ENCODE results near the gene STARD3. TPM values are rescaled to one million over a fixed set of nuclear protein-coding genes. Genes with fewer than 3 reads are reported as not detected.

Gene STARD3
- total and polyA plus RNA-seq, 12 donors, result 38.6 to 220 (median 93.6) TPM

- 68 to 75% (median 69%) methylated on average over 8 to 23 of the region's 23 CpGs for WGBS, 4 donors
- DNase-seq, result peak in 1 of 7 donors; percentile 64
- no peaks in the 10 kb centered on the region for H3K36me3 ChIP-seq (replicated peaks in 1 of 2)
- peaks cover 19 to 21% of the 10 kb centered on the region in 2 donors for H3K4me1 ChIP-seq (replicated peaks in 1 of 2)
- no peaks in the 10 kb centered on the region for H3K9me3 ChIP-seq (replicated peaks in 1 of 3)
- intact Hi-C loops (cut with DNase I), result loop anchor here in 1 of 2 donors (2.0 kb wide), 1 partner anchor 47 kb away; no protein-coding TSS in a partner anchor
- TF ChIP-seq POLR2A (IDR thresholded peaks at IDR 0.05) (no peak), CTCF (IDR thresholded peaks at IDR 0.05) (no peak)
- peak overlapping the region in 1 of 5 donors; percentile 62 for H3K27ac ChIP-seq
- H3K27me3 ChIP-seq, result peaks cover 23% of the 10 kb centered on the region
- H3K4me3 ChIP-seq, result no peak overlapping the region
These were observed 33.2 kb downstream of the STARD3 start for GRCh38 chr17:39669897-39670735.

- H3K4me1 ChIP-seq (replicated peaks in 1 of 2), result peaks cover 19 to 22% of the 10 kb centered on the region in 2 donors
- H3K36me3 ChIP-seq (replicated peaks in 1 of 2), result no peaks in the 10 kb centered on the region
- peak overlapping the region in 1 of 5 donors; percentile 62 for H3K27ac ChIP-seq
- peak in 1 of 7 donors; percentile 53 for DNase-seq
- peaks cover 23% of the 10 kb centered on the region for H3K27me3 ChIP-seq
- no peak for TF ChIP-seq POLR2A (IDR thresholded peaks at IDR 0.05)
- no peak for TF ChIP-seq CTCF (IDR thresholded peaks at IDR 0.05)
- H3K4me3 ChIP-seq, result no peak overlapping the region
- 36 to 58% (median 43%) methylated on average over 3 to 4 of the region's 4 CpGs for WGBS, 4 donors
- intact Hi-C loops (cut with DNase I), result no loop called here
- H3K9me3 ChIP-seq (replicated peaks in 1 of 3), result no peaks in the 10 kb centered on the region
These were observed 33.8 kb downstream of the STARD3 start for GRCh38 chr17:39670746-39671145.

GRCh38 chr17:39671651-39672521 is 34.9 kb downstream of the STARD3 start:
- WGBS, 4 donors, result 28 to 44% (median 35%) methylated on average over 8 to 19 of the region's 19 CpGs
- Histone ChIP-seq H3K27ac (peak overlapping the region in 1 of 5 donors; percentile 62), H3K4me1 (replicated peaks in 1 of 2) (peaks cover 17 to 19% of the 10 kb centered on the region in 2 donors), H3K4me3 (no peak overlapping the region), H3K36me3 (replicated peaks in 1 of 2) (no peaks in the 10 kb centered on the region), H3K27me3 (peaks cover 23% of the 10 kb centered on the region), H3K9me3 (replicated peaks in 1 of 3) (no peaks in the 10 kb centered on the region)
- TF ChIP-seq CTCF (IDR thresholded peaks at IDR 0.05), result peak; percentile 16 to 66 (median 58)
- TF ChIP-seq POLR2A (IDR thresholded peaks at IDR 0.05), result no peak
- peak in 4 of 7 donors; percentile 56 to 81 (median 59) for DNase-seq
- intact Hi-C loops (cut with DNase I), result no loop called here
